Activated CD8-positive, alpha-beta memory T cell treated with anti-CD3 and anti-CD28 coated beads, Interleukin-2, amount 50 U/mL, for 24 hours (primary cell): Measurements from ENCODE around the gene SWSAP1.

Source experiments
- DNase-seq: peaks from one replicate; pipeline ENCODE4 v3.0.0-alpha.2; 2020; ENCODE audit errors: extremely low read depth

The SWSAP1 gene

GRCh38 chr19:11408591-11408990 lies 34.1 kb downstream of the SWSAP1 start:
- DNase-seq = no peak

DNA sequence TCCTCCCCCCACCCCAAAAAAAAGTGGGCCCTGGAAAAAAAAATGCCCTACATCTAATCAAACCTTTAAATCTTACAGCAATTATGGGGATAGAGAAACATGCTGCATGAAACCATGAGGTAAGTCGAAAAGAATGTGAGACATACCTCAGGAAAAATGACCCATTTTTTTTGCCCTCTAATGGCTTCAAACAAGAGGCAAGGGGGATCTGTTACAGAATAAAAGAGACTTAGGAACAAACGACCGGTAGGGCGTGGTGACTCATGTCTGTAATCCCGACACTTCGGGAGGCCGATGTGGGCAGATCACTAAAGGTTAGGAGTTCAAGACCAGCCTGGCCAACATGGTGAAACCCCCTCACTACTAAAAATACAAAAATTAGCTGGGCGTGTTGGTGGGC lies 36.2 kb downstream of the SWSAP1 start:
- no peak for DNase-seq

GRCh38 chr19:11414544-11414943 lies 40.1 kb downstream of the SWSAP1 start:
- no peak for DNase-seq

DNA sequence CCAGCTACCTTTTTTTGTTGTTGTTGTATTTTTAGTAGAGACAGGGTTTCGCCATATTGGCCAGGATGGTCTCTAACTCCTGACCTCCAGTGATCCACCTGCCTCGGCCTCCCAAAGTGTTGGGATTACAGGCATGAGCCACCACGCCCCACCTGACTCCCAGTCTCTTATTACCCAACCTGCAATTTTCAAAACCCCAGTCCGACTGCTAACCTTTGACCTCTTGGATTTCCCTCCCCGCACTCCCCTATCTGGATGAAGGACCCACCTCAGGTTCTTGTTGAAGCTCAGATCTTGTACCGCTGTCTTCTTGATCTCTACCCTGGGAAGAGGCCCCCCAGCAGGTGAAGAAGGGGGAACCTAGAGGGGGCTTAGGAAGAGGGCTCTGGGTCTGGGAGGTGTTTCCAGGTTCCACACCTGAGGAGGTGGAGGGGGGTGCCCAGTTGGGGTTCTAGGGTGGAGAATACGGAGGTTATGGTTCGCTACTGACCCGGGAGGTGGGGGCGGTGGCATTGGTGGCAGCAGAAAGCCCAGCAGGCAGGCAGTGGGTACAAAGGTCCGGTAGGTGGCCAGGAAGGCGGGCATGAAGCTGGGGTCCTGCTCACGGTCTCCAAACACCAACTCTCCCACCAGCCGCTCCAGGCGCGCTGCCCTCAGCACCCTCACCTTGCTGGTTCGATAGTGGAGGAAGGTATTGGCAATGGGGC lies 42.0 kb downstream of the SWSAP1 start:
- DNase-seq = no peak

GRCh38 chr19:11418094-11418548 lies 43.7 kb downstream of the SWSAP1 start:
- DNase-seq = no peak

DNA sequence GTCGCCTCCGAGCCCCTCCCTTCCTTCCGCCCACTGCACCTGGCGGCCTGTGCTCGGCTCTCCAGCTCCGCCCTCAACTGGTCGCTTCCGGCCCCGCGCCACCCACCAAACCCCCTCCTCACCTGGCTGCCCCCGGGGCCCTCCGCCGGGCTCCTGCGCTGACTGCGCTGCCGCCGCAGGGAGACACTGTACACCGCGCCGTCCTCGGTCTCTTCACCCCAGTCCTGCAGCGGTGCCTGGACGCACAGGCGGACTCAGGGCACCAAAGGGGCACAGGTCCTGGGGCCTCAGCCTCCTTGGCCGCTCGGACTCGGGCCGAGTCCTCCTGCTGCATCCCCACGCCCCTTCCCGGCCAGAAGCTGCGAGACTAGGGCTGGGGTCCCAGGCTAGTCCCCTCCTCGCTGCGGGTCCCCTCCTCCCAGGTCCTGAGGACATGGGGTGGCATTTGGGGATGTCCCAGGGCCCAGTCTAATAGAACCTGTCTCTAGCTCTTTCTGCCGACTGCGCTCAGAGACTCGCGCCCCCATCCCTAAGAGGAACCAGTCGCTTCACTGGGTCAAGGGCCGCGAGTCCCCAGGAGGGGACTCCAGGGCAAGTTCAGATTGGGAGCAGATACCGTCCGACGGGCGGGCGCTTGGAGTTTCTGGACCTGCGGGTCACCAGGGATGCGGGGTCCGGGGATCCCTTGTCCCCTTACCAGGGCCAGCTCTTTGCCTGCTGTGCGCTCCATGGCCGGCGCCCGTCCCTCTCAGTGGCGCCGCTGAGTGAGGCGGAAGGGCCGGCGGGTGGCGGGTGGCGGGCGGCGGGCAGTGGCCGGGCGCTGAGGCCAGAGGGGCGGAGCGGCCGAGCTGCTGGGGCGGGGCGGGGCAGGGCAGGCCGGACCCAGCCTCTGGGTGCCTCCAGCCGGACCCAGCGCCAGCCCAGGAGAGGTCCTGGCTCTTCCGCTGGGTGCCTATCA lies 44.4 kb downstream of the SWSAP1 start, which contains the start of gene RGL3:
RGL3 (minus strand) TSS at position 766 of the 958 bp plus-strand sequence; CDS start at position 730, 36 bp downstream.
- no peak for DNase-seq

DNA sequence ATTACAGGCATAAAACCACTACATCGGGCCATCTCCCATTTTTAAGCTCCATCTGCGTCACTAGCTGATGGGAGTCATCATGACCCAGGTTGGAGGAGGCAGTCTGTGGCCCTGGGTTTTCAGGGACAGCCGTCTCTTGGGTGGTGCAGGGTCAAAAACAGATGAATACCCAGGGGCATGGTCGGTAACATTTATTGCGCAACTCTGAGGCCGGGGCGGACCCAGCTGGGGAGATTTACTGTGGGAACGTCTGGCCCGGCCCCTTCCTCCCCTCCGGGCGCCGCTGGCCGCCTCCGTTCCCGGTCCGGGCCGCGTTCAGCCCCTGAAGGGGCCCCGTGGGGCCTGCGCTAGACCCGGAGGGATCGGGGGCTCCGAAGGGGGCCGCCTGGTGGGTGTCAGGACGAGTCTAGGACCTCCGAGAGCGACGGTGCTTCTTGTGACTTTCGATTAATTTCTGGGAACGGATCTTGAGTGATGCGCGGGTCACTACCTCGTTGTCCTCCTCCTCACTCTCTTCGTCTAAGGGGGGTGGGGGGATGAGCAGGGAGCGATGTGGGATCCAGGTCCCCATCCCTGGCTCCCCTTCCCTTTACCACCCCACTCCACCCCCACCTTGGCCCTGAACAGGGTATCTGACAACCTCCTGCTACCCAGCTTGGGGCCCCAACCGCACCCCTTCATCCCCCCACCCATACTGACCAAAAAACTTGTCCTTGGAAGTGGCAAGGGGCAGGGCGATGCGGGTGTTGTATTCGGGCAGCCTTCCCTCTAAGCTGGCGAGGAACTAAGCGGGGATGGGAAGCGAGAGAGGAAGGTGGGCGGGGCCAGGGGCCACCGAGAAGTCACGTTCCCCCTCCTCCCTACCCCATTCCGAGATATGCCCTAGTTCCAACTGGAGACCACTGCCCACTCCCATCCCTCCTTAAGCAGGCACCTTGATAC lies 46.2 kb downstream of the SWSAP1 start:
- DNase-seq = no peak

GRCh38 chr19:11421371-11422098 lies 47.1 kb downstream of the SWSAP1 start:
- no peak for DNase-seq

GRCh38 chr19:11422163-11423065 lies 47.9 kb downstream of the SWSAP1 start:
- DNase-seq = peak; percentile 43

GRCh38 chr19:11423164-11423790 lies 48.8 kb downstream of the SWSAP1 start:
- no peak for DNase-seq

- DNase-seq = no peak
Observed at GRCh38 chr19:11423791-11424181, 49.3 kb downstream of the SWSAP1 start.
